Endothelial cell of umbilical vein (primary cell): ENCODE results near the gene KLHDC9. TPM values are rescaled to one million over a fixed set of nuclear protein-coding genes. Genes with fewer than 3 reads are reported as not detected.

Experiments used
- BruUV-seq: library from RNA; stranded (reverse); fragments of 400-500 nt; replicated peaks from 2 replicates; lab custom pipeline; 2021; lab: Mats Ljungman, UMichigan
- CTCF ChIA-PET: fragments of 300-600, 350-600 bp; sonication (Branson Sonifier 250); formaldehyde crosslinking; loops from one replicate; lab custom pipeline; 2021; ENCODE audit warnings: antibody characterized with exemption, inconsistent platforms; lab: Charles Lee
- POLR2A ChIA-PET: fragments of 300-600, 350-600 bp; sonication (Branson Sonifier 250); formaldehyde crosslinking; loops from one replicate; lab custom pipeline; 2021; ENCODE audit warnings: antibody characterized with exemption, inconsistent platforms; lab: Charles Lee
- DNase-seq: peaks from one replicate; pipeline ENCODE4 v3.0.0-alpha.2; 2011; ENCODE audit warnings: low read depth, low spot score
- FAIRE-seq: peaks from 2 replicates; lab custom pipeline; 2011; peaks lifted over from hg19 to GRCh38; lab: Jason Lieb, UNC
- H2AFZ ChIP-seq: 2 replicates; pipeline ENCODE4 v1.6.0; 2012; ENCODE audit warnings: low read depth, low read length, control low read depth, inconsistent platforms
- H3K27ac ChIP-seq: 2 replicates; pipeline ENCODE4 v1.5.1; 2011; ENCODE audit warnings: low read depth, mild to moderate bottlenecking, control low read depth, low read length, moderate library complexity; ENCODE audit not compliant: insufficient read depth
- H3K27me3 ChIP-seq, 2 experiments: 2 replicates each; pipeline versions ENCODE4 v1.6.0 to v1.6.1; 2011; ENCODE audit warnings: low read length in 2 of 2, mixed read lengths in 1 of 2; ENCODE audit not compliant: control insufficient read depth in 2 of 2, insufficient read depth in 2 of 2
- H3K36me3 ChIP-seq, 2 experiments: 2 replicates in 1 of 2; 3 replicates in 1 of 2; pipeline ENCODE4 v1.5.1; 2011; ENCODE audit warnings: low read length in 2 of 2, mild to moderate bottlenecking in 1 of 2, moderate library complexity in 1 of 2; ENCODE audit not compliant: control insufficient read depth in 2 of 2, insufficient read depth in 2 of 2; ENCODE audit errors: extremely low read depth in 1 of 2
- H3K4me1 ChIP-seq: 3 replicates; pipeline ENCODE4 v1.5.1; 2011; ENCODE audit warnings: mild to moderate bottlenecking, low read length; ENCODE audit not compliant: control insufficient read depth, insufficient read depth; ENCODE audit errors: extremely low read depth
- H3K4me2 ChIP-seq: 2 replicates; pipeline ENCODE4 v1.6.1; 2011; ENCODE audit warnings: low read length, control low read depth, mixed read lengths; ENCODE audit not compliant: insufficient read depth
- H3K4me3 ChIP-seq, 3 experiments: fragments of 200-600 bp in 1 of 3; sonication (generic), shearing (Covaris generic) in 1 of 3; replicated peaks in 1 of 3; 2 replicates each; pipeline ENCODE4 v1.5.1; 2011 to 2016; ENCODE audit warnings: control low read depth in 3 of 3, low read length in 3 of 3, mild to moderate bottlenecking in 2 of 3, inconsistent platforms in 1 of 3, low read depth in 1 of 3, moderate library complexity in 1 of 3; ENCODE audit not compliant: insufficient read depth in 1 of 3
- H3K79me2 ChIP-seq: 2 replicates; pipeline ENCODE4 v1.6.0; 2012; ENCODE audit warnings: low read length, inconsistent platforms; ENCODE audit not compliant: control insufficient read depth, insufficient read depth
- H3K9ac ChIP-seq: replicated peaks from 2 replicates; pipeline ENCODE3; 2011; ENCODE audit warnings: low read length, control low read depth; ENCODE audit not compliant: insufficient read depth; ENCODE audit errors: extremely low read depth
- H3K9me1 ChIP-seq: replicated peaks from 3 replicates; pipeline ENCODE4 v1.6.0; 2011; ENCODE audit warnings: mild to moderate bottlenecking, low read length; ENCODE audit not compliant: control insufficient read depth, insufficient read depth; ENCODE audit errors: extremely low read depth
- H3K9me3 ChIP-seq: replicated peaks from 2 replicates; pipeline ENCODE4 v1.5.1; 2012; ENCODE audit warnings: low read length, inconsistent platforms; ENCODE audit not compliant: control insufficient read depth, insufficient read depth
- H4K20me1 ChIP-seq: replicated peaks from 2 replicates; pipeline ENCODE3; 2011; ENCODE audit warnings: mild to moderate bottlenecking, low read length; ENCODE audit not compliant: control insufficient read depth, insufficient read depth; ENCODE audit errors: extremely low read depth
- EZH2 ChIP-seq: IDR thresholded peaks from 2 replicates; pipeline ENCODE4 v1.6.1; 2012; ENCODE audit warnings: borderline replicate concordance, low read depth, mild to moderate bottlenecking, moderate library complexity, low read length, inconsistent platforms; ENCODE audit not compliant: severe bottlenecking
- FOS ChIP-seq: IDR thresholded peaks from 2 replicates; pipeline ENCODE4 v1.6.1; 2011; ENCODE audit warnings: mild to moderate bottlenecking, low read length, moderate library complexity, borderline replicate concordance; ENCODE audit not compliant: insufficient read depth
- GATA2 ChIP-seq: IDR thresholded peaks from 2 replicates; pipeline ENCODE4 v1.7.0; 2011; ENCODE audit warnings: low read depth, mild to moderate bottlenecking, moderate library complexity, mixed read lengths, low read length; ENCODE audit not compliant: insufficient read length, insufficient read depth
- JUN ChIP-seq: IDR thresholded peaks from 2 replicates; pipeline ENCODE4 v1.6.1; 2011; ENCODE audit warnings: borderline replicate concordance, low read depth; ENCODE audit not compliant: insufficient read length, insufficient read depth
- MYC ChIP-seq: IDR thresholded peaks from one replicate; pipeline ENCODE4 v1.6.1; 2011; ENCODE audit warnings: mild to moderate bottlenecking, low read depth, low read length
- POLR2A ChIP-seq: IDR thresholded peaks from 2 replicates; pipeline ENCODE4 v1.6.1; 2012; ENCODE audit warnings: low read depth, mild to moderate bottlenecking, control low read depth, low read length
- POLR2AphosphoS5 ChIP-seq: IDR thresholded peaks from 2 replicates; pipeline ENCODE4 v1.6.1; 2012; ENCODE audit warnings: low read depth, mild to moderate bottlenecking, control low read depth, low read length, moderate library complexity; ENCODE audit not compliant: insufficient read depth
- dilution Hi-C: fragments of 300-500 bp; cut with MboI; formaldehyde crosslinking; loops from one replicate; pipeline ENCODE4 v1.15.0; 2019; ENCODE audit warnings: low sequenced_read_pairs; ENCODE audit not compliant: extremely low pct_ligation_motif_present
- intact Hi-C: fragments of 100-400 bp; cut with micrococcal nuclease; formaldehyde crosslinking; loops from one replicate; pipeline ENCODE4 v1.10.0; 2022
- polyA plus RNA-seq, 4 experiments: library from polyadenylated mRNA; depleted of rRNA in 3 of 4; stranded (reverse) in 3 of 4; unstranded in 1 of 4; fragments of >200 nt; gene quantifications; 2 replicates each; pipeline versions ENCODE4 v1.2.1 to v1.2.3, GENCODE V29; 2011 to 2012; ENCODE audit warnings: missing spikeins in 1 of 4
- total RNA-seq: library from RNA; stranded (reverse); gene quantifications from 2 replicates; pipeline ENCODE4 v1.2.3, GENCODE V29; 2021
- TF ChIP-seq, protein P1 (sequence below), 2 donors: IDR thresholded peaks; 1 replicate in 1 of 2; 2 replicates in 1 of 2; pipeline ENCODE4 v1.5.1; 2011; ENCODE audit warnings: low read length in 2 of 2, mild to moderate bottlenecking in 2 of 2, moderate library complexity in 2 of 2, control low read depth in 1 of 2, inconsistent platforms in 1 of 2, low read depth in 1 of 2; ENCODE audit not compliant: insufficient read depth in 1 of 2; ENCODE audit errors: extremely low read depth in 1 of 2
- TF ChIP-seq, protein P2 (sequence below): IDR thresholded peaks from 2 replicates; pipeline ENCODE4 v1.6.1; 2011; ENCODE audit not compliant: insufficient read depth, insufficient read length

KLHDC9 gene
- total and polyA plus RNA-seq, 2 donors (not counting 3 experiments of a cell fraction or from before 2014, with no cell fraction given) = 1.1 to 2.6 TPM

DNA sequence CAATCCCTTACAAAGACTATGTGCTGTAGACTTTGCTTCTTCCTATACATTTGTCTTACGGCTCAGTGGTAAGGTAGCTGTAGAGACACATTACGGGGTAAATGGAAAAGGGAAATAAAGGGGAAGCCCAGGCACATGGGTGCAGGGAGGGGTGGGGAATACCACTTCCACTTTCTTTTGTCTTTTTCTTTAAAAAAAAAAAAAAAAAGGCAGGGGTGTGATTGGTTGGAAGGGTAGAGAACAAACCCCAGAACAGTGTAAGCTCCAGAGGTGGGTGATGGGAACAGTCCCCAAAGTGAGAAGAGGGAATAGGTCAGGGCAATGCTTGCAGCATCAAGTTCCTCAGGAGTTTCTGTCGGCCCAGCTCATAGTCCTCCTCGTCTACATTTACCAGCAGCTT is 23.7 kb downstream of the KLHDC9 start:
- Histone ChIP-seq H4K20me1 (no peaks in the 10 kb centered on the region), H3K36me3 (peaks cover 18 to 39% of the 10 kb centered on the region in 2 experiments), H3K4me3 (no peak overlapping the region), H3K9me1 (no peaks in the 10 kb centered on the region), H3K27me3 (no peaks in the 10 kb centered on the region), H3K4me1 (peaks cover 11% of the 10 kb centered on the region), H3K9me3 (no peaks in the 10 kb centered on the region), H3K4me2 (no peak overlapping the region), H3K9ac (no peak overlapping the region), H3K27ac (no peak overlapping the region), H3K79me2 (peaks cover 29% of the 10 kb centered on the region), H2AFZ (no peak overlapping the region)
- ChIA-PET CTCF (interaction anchor here (1.0 to 1.1 kb wide), 2 partner anchors 14 to 19 kb away, joined by 3 to 5 read pairs; no protein-coding TSS in a partner anchor), POLR2A (no interaction called here)
- dilution Hi-C loops (no loop called here), intact Hi-C loops (no loop called here)
- TF ChIP-seq POLR2AphosphoS5 (no peak), POLR2A (no peak), EZH2 (no peak), MYC (no peak), JUN (no peak), FOS (no peak), GATA2 (no peak)
- TF ChIP-seq, protein P1, sequence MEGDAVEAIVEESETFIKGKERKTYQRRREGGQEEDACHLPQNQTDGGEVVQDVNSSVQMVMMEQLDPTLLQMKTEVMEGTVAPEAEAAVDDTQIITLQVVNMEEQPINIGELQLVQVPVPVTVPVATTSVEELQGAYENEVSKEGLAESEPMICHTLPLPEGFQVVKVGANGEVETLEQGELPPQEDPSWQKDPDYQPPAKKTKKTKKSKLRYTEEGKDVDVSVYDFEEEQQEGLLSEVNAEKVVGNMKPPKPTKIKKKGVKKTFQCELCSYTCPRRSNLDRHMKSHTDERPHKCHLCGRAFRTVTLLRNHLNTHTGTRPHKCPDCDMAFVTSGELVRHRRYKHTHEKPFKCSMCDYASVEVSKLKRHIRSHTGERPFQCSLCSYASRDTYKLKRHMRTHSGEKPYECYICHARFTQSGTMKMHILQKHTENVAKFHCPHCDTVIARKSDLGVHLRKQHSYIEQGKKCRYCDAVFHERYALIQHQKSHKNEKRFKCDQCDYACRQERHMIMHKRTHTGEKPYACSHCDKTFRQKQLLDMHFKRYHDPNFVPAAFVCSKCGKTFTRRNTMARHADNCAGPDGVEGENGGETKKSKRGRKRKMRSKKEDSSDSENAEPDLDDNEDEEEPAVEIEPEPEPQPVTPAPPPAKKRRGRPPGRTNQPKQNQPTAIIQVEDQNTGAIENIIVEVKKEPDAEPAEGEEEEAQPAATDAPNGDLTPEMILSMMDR (IDR thresholded peaks at IDR 0.05; ENCODE audit: extremely low read depth in 1 of 2, insufficient read depth in 1 of 2, low read depth in 1 of 2, low read length in 2 of 2) = no peak
- TF ChIP-seq, protein P2, sequence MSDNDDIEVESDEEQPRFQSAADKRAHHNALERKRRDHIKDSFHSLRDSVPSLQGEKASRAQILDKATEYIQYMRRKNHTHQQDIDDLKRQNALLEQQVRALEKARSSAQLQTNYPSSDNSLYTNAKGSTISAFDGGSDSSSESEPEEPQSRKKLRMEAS = no peak
- no TSS peak for BruUV-seq
- FAIRE-seq (no peak), DNase-seq (no peak)
